ENCODE measurements around the gene PTCH1.

The PTCH1 gene

DNA sequence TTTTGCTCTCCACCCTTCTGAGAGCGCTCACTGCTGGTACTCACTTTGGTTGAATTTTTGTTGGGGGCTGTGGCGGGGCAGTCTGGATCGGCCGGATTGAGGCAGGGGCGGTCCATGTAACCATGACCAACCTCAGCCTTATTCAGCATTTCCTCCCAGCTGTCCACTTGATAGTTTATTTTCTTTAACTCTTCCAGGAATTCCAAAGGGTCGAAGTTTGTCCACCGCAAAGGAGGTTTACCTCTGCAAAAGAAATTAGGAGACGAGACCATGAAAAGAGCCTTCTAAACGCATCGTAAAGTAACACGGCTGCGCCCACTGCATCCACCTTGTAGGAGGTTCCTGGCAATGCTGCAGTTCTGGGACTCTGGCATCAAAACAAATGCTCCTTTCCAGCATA, 36.4 kb downstream of the PTCH1 start:
- Histone ChIP-seq H3K27me3 (ENCODE audit: low read depth, low read length) (no peaks in the 10 kb centered on the region), H3K9me3 (ENCODE audit: insufficient read depth, low read length) (no peaks in the 10 kb centered on the region), H4K20me1 (ENCODE audit: insufficient read depth, low read length) (no peaks in the 10 kb centered on the region; the same call in 1 of the 2 replicates), H3K27ac (ENCODE audit: low read length) (no peak overlapping the region), H3K4me1 (ENCODE audit: low read length) (no peaks in the 10 kb centered on the region), H3K4me2 (ENCODE audit: low read length) (no peak overlapping the region), H3K36me3 (replicated peaks; ENCODE audit: low read depth, low read length) (peaks cover 13% of the 10 kb centered on the region), H3K79me2 (ENCODE audit: low read length) (no peaks in the 10 kb centered on the region), H3K4me3 (ENCODE audit: low read length) (no peak overlapping the region), H3K9ac (ENCODE audit: low read length) (no peak overlapping the region), H2AFZ (ENCODE audit: low read depth, low read length) (no peak overlapping the region)
- no peak for TF ChIP-seq EZH2phosphoT487 (IDR thresholded peaks at IDR 0.05; ENCODE audit: low read depth)
- TF ChIP-seq, protein P1, sequence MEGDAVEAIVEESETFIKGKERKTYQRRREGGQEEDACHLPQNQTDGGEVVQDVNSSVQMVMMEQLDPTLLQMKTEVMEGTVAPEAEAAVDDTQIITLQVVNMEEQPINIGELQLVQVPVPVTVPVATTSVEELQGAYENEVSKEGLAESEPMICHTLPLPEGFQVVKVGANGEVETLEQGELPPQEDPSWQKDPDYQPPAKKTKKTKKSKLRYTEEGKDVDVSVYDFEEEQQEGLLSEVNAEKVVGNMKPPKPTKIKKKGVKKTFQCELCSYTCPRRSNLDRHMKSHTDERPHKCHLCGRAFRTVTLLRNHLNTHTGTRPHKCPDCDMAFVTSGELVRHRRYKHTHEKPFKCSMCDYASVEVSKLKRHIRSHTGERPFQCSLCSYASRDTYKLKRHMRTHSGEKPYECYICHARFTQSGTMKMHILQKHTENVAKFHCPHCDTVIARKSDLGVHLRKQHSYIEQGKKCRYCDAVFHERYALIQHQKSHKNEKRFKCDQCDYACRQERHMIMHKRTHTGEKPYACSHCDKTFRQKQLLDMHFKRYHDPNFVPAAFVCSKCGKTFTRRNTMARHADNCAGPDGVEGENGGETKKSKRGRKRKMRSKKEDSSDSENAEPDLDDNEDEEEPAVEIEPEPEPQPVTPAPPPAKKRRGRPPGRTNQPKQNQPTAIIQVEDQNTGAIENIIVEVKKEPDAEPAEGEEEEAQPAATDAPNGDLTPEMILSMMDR (IDR thresholded peaks at IDR 0.05; ENCODE audit: low read depth, low read length): no peak

DNA sequence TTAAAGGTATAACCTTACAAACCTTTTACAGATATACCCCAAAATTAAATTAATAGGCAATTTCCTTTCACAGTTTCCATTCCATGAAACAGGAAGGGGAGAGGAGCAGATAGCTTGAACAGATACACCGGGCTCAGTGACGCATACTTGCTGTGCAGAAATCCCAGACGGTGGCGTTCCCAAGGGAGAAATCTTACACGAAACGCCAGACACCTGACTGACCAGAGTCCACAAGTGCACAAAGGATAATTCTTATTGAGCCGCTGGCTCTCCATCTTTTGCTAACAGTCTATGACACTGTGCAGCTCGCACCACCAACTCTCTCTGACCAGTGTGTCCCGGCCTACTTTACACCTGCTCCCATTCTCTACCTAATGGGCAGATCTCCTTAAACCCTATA, 37.4 kb downstream of the PTCH1 start:
- no peak overlapping the region for H3K9ac ChIP-seq (ENCODE audit: low read length)
- H3K36me3 ChIP-seq (replicated peaks; ENCODE audit: low read depth, low read length): peaks cover 13% of the 10 kb centered on the region
- no peaks in the 10 kb centered on the region; the same call in 1 of the 2 replicates for H4K20me1 ChIP-seq (ENCODE audit: insufficient read depth, low read length)
- H3K4me2 ChIP-seq (ENCODE audit: low read length): no peak overlapping the region
- no peaks in the 10 kb centered on the region for H3K79me2 ChIP-seq (ENCODE audit: low read length)
- H3K4me1 ChIP-seq (ENCODE audit: low read length): no peaks in the 10 kb centered on the region
- H3K9me3 ChIP-seq (ENCODE audit: insufficient read depth, low read length): no peaks in the 10 kb centered on the region
- no peak for TF ChIP-seq EZH2phosphoT487 (IDR thresholded peaks at IDR 0.05; ENCODE audit: low read depth)
- TF ChIP-seq, protein P1 (IDR thresholded peaks at IDR 0.05; ENCODE audit: low read depth, low read length): no peak
- H3K4me3 ChIP-seq (ENCODE audit: low read length): no peak overlapping the region
- H3K27ac ChIP-seq (ENCODE audit: low read length): no peak overlapping the region
- no peak overlapping the region for H2AFZ ChIP-seq (ENCODE audit: low read depth, low read length)
- no peaks in the 10 kb centered on the region for H3K27me3 ChIP-seq (ENCODE audit: low read depth, low read length)

DNA sequence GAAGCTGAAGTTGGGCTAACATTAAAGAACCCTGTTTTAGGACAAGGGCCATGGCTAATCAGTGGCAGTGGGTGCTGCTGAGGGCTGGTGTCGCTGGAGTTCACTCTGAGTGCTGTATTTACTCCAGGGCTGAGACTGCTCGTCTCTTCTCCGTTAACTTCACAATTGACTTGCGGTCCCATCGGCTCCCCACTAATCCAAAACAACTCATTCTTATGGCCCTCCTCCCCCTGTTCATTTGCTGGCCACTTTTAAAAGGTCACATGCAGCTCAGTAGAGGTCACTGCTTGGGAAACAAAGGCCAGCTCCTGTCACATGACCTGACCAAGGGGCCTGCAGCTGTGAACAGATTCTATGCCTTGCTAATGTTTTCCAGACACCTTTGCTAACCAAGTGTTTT, 38.4 kb downstream of the PTCH1 start:
- H3K27me3 ChIP-seq (ENCODE audit: low read depth, low read length): no peaks in the 10 kb centered on the region
- no peak overlapping the region for H3K27ac ChIP-seq (ENCODE audit: low read length)
- H4K20me1 ChIP-seq (ENCODE audit: insufficient read depth, low read length): no peaks in the 10 kb centered on the region; the same call in 1 of the 2 replicates
- H3K9me3 ChIP-seq (ENCODE audit: insufficient read depth, low read length): no peaks in the 10 kb centered on the region
- no peaks in the 10 kb centered on the region for H3K4me1 ChIP-seq (ENCODE audit: low read length)
- H3K9ac ChIP-seq (ENCODE audit: low read length): no peak overlapping the region
- H2AFZ ChIP-seq (ENCODE audit: low read depth, low read length): no peak overlapping the region
- no peak overlapping the region for H3K4me3 ChIP-seq (ENCODE audit: low read length)
- no peaks in the 10 kb centered on the region for H3K79me2 ChIP-seq (ENCODE audit: low read length)
- H3K36me3 ChIP-seq (replicated peaks; ENCODE audit: low read depth, low read length): peaks cover 13% of the 10 kb centered on the region
- H3K4me2 ChIP-seq (ENCODE audit: low read length): no peak overlapping the region
- no peak for TF ChIP-seq EZH2phosphoT487 (IDR thresholded peaks at IDR 0.05; ENCODE audit: low read depth)
- TF ChIP-seq, protein P1 (IDR thresholded peaks at IDR 0.05; ENCODE audit: low read depth, low read length): no peak

DNA sequence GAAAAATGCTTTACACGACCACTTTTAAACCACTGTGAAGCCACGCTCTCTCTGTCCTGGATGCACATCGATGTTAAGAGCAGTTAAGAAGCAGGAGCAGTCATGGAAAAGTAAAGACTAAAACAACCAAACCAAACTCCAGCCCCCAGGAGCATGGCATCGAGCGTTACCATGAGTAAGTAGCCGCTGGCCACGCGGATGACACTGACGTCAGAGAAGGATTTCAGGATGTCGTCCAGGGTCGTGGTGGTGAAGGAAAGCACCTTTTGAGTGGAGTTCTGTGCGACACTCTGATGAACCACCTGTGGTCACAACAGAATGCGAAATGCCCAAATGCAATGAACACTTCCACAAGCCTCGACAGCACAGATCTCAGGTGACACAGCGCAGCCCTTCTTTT, 38.9 kb downstream of the PTCH1 start:
- H3K79me2 ChIP-seq (ENCODE audit: low read length): no peaks in the 10 kb centered on the region
- H3K9me3 ChIP-seq (ENCODE audit: insufficient read depth, low read length): no peaks in the 10 kb centered on the region
- no peak overlapping the region for H2AFZ ChIP-seq (ENCODE audit: low read depth, low read length)
- H4K20me1 ChIP-seq (ENCODE audit: insufficient read depth, low read length): no peaks in the 10 kb centered on the region; the same call in 1 of the 2 replicates
- no peaks in the 10 kb centered on the region for H3K4me1 ChIP-seq (ENCODE audit: low read length)
- H3K4me3 ChIP-seq (ENCODE audit: low read length): no peak overlapping the region
- H3K27ac ChIP-seq (ENCODE audit: low read length): no peak overlapping the region
- H3K4me2 ChIP-seq (ENCODE audit: low read length): no peak overlapping the region
- H3K9ac ChIP-seq (ENCODE audit: low read length): no peak overlapping the region
- H3K27me3 ChIP-seq (ENCODE audit: low read depth, low read length): no peaks in the 10 kb centered on the region
- no peak for TF ChIP-seq EZH2phosphoT487 (IDR thresholded peaks at IDR 0.05; ENCODE audit: low read depth)
- H3K36me3 ChIP-seq (replicated peaks; ENCODE audit: low read depth, low read length): peaks cover 13% of the 10 kb centered on the region
